HepG2 (cell line): ENCODE measurements around the gene GATAD2B. TPM values are rescaled to one million over a fixed set of nuclear protein-coding genes. Genes with fewer than 3 reads are reported as not detected.

Source experiments
- ATAC-seq: fragments of 200-7000 bp; cut with Tn5 transposase; 3 replicates; pipeline ENCODE4 v1.9.1; 2020; ENCODE audit warnings: mild to moderate bottlenecking, moderate library complexity
- BruUV-seq: library from RNA; stranded (reverse); fragments of 400-500 nt; replicated peaks from 2 replicates; lab custom pipeline; 2021; lab: Mats Ljungman, UMichigan
- CTCF ChIA-PET: fragments of 300-600 bp; formaldehyde crosslinking; extraction: SDS; loops from one replicate; lab custom pipeline; 2021; ENCODE audit warnings: low total read pairs, inconsistent platforms, low intra/inter-chr PET ratio; lab: Yijun Ruan, JAX
- POLR2A ChIA-PET: fragments of 350-600 bp; sonication (Branson Sonifier 250); formaldehyde crosslinking; loops from one replicate; lab custom pipeline; 2020; ENCODE audit warnings: antibody characterized with exemption, inconsistent platforms; lab: Yijun Ruan, JAX
- DNase-seq: peaks from one replicate; pipeline ENCODE4 v3.0.0-alpha.2; 2015; ENCODE audit warnings: low spot score
- FAIRE-seq: peaks from 3 replicates; lab custom pipeline; 2011; peaks lifted over from hg19 to GRCh38; lab: Jason Lieb, UNC
- H2AFZ ChIP-seq: one replicate; pipeline ENCODE4 v1.6.1; 2011; ENCODE audit warnings: low read length, inconsistent platforms
- H3K27ac ChIP-seq: fragments of 300-600 bp; 3 replicates; pipeline ENCODE4 v1.8.0; 2011; ENCODE audit warnings: mixed run types, mild to moderate bottlenecking, mixed read lengths, low read length, inconsistent platforms; ENCODE audit not compliant: insufficient read depth; ENCODE audit errors: extremely low read length
- H3K27me3 ChIP-seq, 2 experiments: fragments of 200-600 bp in 1 of 2; 2 replicates in 1 of 2; 3 replicates in 1 of 2; pipeline versions ENCODE4 v1.6.0 to v1.8.0; 2011; ENCODE audit warnings: low read length in 2 of 2, mild to moderate bottlenecking in 2 of 2, moderate library complexity in 2 of 2, inconsistent platforms in 1 of 2; ENCODE audit not compliant: insufficient read depth in 2 of 2, control insufficient read depth in 1 of 2
- H3K36me3 ChIP-seq, 2 experiments: fragments of 200-600 bp in 1 of 2; replicated peaks in 1 of 2; 2 replicates in 1 of 2; 3 replicates in 1 of 2; pipeline versions ENCODE4 v1.5.1 to v1.8.0; 2011; ENCODE audit warnings: low read length in 2 of 2, inconsistent platforms in 1 of 2; ENCODE audit not compliant: insufficient read depth in 2 of 2, control insufficient read depth in 1 of 2
- H3K4me1 ChIP-seq: 2 replicates; pipeline ENCODE4 v1.5.1; 2012; ENCODE audit warnings: low read length, inconsistent platforms; ENCODE audit not compliant: insufficient read depth
- H3K4me2 ChIP-seq: 2 replicates; pipeline ENCODE4 v1.6.0; 2011; ENCODE audit warnings: low read depth, low read length, inconsistent platforms
- H3K4me3 ChIP-seq, 3 experiments: fragments of 200-600 bp in 1 of 3; sonication (generic), shearing (Covaris generic) in 1 of 3; replicated peaks in 1 of 3; 2 replicates each; pipeline ENCODE4 v1.5.1; 2011 to 2016; ENCODE audit warnings: low read length in 3 of 3, inconsistent platforms in 2 of 3, low read depth in 2 of 3, mild to moderate bottlenecking in 2 of 3, control low read depth in 1 of 3, mixed read lengths in 1 of 3; ENCODE audit not compliant: insufficient read depth in 1 of 3
- H3K79me2 ChIP-seq: one replicate; pipeline ENCODE4 v1.6.1; 2011; ENCODE audit warnings: low read length, inconsistent platforms; ENCODE audit not compliant: insufficient read depth
- H3K9ac ChIP-seq: 2 replicates; pipeline ENCODE4 v1.6.0; 2011; ENCODE audit warnings: mild to moderate bottlenecking, low read depth, low read length, inconsistent platforms; ENCODE audit not compliant: insufficient read depth
- H3K9me3 ChIP-seq: 2 replicates; pipeline ENCODE4 v1.5.1; 2012; ENCODE audit warnings: mild to moderate bottlenecking, low read length
- H4K20me1 ChIP-seq: 2 replicates; pipeline ENCODE4 v1.6.0; 2011; ENCODE audit warnings: inconsistent platforms, mild to moderate bottlenecking, low read length, moderate library complexity; ENCODE audit not compliant: insufficient read depth
- HNRNPL ChIP-seq: fragments of 200-400 bp; formaldehyde crosslinking; IDR thresholded peaks from 2 replicates; pipeline ENCODE4 v1.6.1; 2017; ENCODE audit warnings: mild to moderate bottlenecking, low read depth, low read length
- WGBS: methylation state at CpG from one replicate; pipeline ENCODE4 v1.1.6; 2017; ENCODE audit warnings: low lambda C conversion rate; 5-methylcytosine and 5-hydroxymethylcytosine counted together
- in situ Hi-C: cut with HindIII; loops from 2 replicates; pipeline ENCODE4 v1.10.0; 2017; ENCODE audit warnings: low pct_unique_long_range_greater_than_20kb; ENCODE audit not compliant: extremely low pct_ligation_motif_present
- intact Hi-C: fragments of 100-400 bp; cut with micrococcal nuclease; formaldehyde crosslinking; loops from one replicate; pipeline ENCODE4 v1.10.0; 2022; ENCODE audit not compliant: unreplicated experiment
- polyA plus RNA-seq, 8 experiments: library from polyadenylated mRNA; depleted of rRNA in 3 of 8; stranded (reverse) in 7 of 8; unstranded in 1 of 8; fragments of >200 nt; fragmentation: Illumina TruSeq in 4 of 8; extraction: Trizol in 4 of 8; gene quantifications; 2 replicates each; pipeline versions ENCODE4 v1.2.1 to v1.2.3, GENCODE V29; 2011 to 2016; ENCODE audit warnings: low read depth in 4 of 8, missing spikeins in 1 of 8, mixed read lengths in 1 of 8; ENCODE audit not compliant: insufficient read depth in 1 of 8
- total RNA-seq, 5 experiments: library from RNA; depleted of rRNA; stranded (reverse); fragments of >200 nt; fragmentation: Illumina TruSeq; extraction: Trizol; gene quantifications; 2 replicates each; pipeline ENCODE4 v1.2.3, GENCODE V29; 2016; ENCODE audit warnings: low read depth in 1 of 5
- TF ChIP-seq, protein P1 (sequence below): sonication (generic); formaldehyde crosslinking; conservative IDR thresholded peaks from 2 replicates; pipeline ENCODE4 v1.4.0; 2020; ENCODE audit warnings: mild to moderate bottlenecking, missing genetic modification reagents, moderate library complexity

The GATAD2B gene
- total and polyA plus RNA-seq, 2 of the 13 experiments (the other 11 are each of a cell fraction or from before 2014, with no cell fraction given), result 3.2 to 5.2 TPM

DNA sequence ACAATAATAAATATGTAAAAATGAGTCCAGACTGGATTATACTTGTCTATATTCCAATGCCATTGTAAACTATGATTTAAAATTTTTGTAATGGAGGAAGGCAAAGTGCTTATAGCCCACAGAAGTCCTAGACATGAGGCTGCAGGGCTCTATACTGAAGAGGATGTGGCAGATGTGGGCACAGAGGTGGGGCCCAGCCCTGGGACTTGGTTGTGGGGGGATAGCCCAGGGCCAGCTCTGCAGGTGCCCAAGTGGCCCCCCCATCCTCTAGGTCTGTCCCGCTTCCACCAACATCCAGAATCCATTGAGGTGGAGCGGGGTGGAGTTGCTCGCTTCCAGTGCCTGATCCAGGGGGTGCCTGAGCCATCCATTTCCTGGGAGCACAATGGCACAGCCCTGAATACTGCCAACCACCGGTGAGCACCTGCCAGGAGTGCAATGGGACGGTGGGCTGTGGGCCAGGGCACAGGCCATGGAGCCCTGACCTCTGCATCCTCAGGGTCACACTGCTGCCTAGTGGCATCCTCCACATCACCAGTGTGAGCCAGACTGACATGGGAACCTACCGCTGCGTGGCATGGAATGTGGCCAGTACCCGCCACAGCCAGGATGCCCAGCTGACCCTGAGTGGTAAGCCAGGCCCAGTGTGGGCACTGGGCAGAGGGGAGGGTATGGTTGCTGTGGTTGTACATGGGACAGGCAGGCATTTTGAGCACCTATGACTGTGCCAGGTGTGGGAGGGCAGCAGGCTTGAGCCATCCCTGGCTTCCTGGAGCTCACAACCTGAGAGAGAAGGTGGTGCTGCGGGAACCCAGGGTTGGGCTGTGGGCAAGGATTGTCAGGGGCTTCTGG, 126.6 kb downstream of the GATAD2B start:
- H3K4me2 ChIP-seq, result no peak overlapping the region
- CTCF ChIA-PET, result interaction anchor here (3.6 kb wide), 1 partner anchor 190 kb away, joined by 35 read pairs; the partner anchor contains the start of gene RAB13
- no peak overlapping the region for H2AFZ ChIP-seq
- H3K9me3 ChIP-seq, result no peaks in the 10 kb centered on the region
- H3K79me2 ChIP-seq, result no peaks in the 10 kb centered on the region
- H3K27ac ChIP-seq, result no peak overlapping the region
- in situ Hi-C loops, result loop anchor here (5.0 kb wide), 1 partner anchor 191 kb away; the partner anchor contains the start of gene RAB13
- POLR2A ChIA-PET, result interaction anchor here (1.0 to 2.6 kb wide), 2 partner anchors 190 to 194 kb away, joined by 8 to 10 read pairs; partner anchors contain the start of genes RAB13 and RPS27
- no peaks in the 10 kb centered on the region for H3K36me3 ChIP-seq
- BruUV-seq, result no TSS peak
- H3K9ac ChIP-seq, result no peak overlapping the region
- H3K4me3 ChIP-seq, result no peak overlapping the region
- 0 out of 2 replicates have a peak, but pooled peaks have one; percentile 25 for TF ChIP-seq HNRNPL
- TF ChIP-seq, protein P1, sequence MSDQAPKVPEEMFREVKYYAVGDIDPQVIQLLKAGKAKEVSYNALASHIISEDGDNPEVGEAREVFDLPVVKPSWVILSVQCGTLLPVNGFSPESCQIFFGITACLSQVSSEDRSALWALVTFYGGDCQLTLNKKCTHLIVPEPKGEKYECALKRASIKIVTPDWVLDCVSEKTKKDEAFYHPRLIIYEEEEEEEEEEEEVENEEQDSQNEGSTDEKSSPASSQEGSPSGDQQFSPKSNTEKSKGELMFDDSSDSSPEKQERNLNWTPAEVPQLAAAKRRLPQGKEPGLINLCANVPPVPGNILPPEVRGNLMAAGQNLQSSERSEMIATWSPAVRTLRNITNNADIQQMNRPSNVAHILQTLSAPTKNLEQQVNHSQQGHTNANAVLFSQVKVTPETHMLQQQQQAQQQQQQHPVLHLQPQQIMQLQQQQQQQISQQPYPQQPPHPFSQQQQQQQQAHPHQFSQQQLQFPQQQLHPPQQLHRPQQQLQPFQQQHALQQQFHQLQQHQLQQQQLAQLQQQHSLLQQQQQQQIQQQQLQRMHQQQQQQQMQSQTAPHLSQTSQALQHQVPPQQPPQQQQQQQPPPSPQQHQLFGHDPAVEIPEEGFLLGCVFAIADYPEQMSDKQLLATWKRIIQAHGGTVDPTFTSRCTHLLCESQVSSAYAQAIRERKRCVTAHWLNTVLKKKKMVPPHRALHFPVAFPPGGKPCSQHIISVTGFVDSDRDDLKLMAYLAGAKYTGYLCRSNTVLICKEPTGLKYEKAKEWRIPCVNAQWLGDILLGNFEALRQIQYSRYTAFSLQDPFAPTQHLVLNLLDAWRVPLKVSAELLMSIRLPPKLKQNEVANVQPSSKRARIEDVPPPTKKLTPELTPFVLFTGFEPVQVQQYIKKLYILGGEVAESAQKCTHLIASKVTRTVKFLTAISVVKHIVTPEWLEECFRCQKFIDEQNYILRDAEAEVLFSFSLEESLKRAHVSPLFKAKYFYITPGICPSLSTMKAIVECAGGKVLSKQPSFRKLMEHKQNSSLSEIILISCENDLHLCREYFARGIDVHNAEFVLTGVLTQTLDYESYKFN, result no peak
- TF ChIP-seq, all 625 proteins: peak for 1
- 20% methylated on average over 4 of the region's 9 CpGs for WGBS
- ATAC-seq (no peak), DNase-seq (no peak), FAIRE-seq (no peak)
- peaks cover 48% of the 10 kb centered on the region for H3K4me1 ChIP-seq
- no peaks in the 10 kb centered on the region for H4K20me1 ChIP-seq
- intact Hi-C loops, result loop anchor here (5.0 kb wide), 1 partner anchor 171 kb away; the partner anchor contains the start of gene CREB3L4
- peaks cover 7 to 45% of the 10 kb centered on the region in 2 experiments; a peak in 4 of 5 replicates for H3K27me3 ChIP-seq
